Nephron progenitor cell (in vitro differentiated cells): ENCODE measurements around the gene ZNF281.

Source experiments
- DNase-seq: peaks from one replicate; pipeline ENCODE4 v3.0.0; 2021
- H3K27ac Mint-ChIP-seq: 2 replicates; pipeline ENCODE4 v1.8.0; 2021; ENCODE audit warnings: mild to moderate bottlenecking, moderate library complexity, mixed read lengths
- H3K27me3 Mint-ChIP-seq: 2 replicates; pipeline ENCODE4 v1.8.0; 2021; ENCODE audit warnings: mild to moderate bottlenecking, low read depth, mixed read lengths; ENCODE audit not compliant: poor library complexity
- H3K36me3 Mint-ChIP-seq: 2 replicates; pipeline ENCODE4 v1.8.0; 2021; ENCODE audit warnings: low read depth, mixed read lengths
- H3K4me1 Mint-ChIP-seq: 2 replicates; pipeline ENCODE4 v1.8.0; 2021; ENCODE audit warnings: mixed read lengths
- H3K4me3 Mint-ChIP-seq: 2 replicates; pipeline ENCODE4 v1.8.0; 2021; ENCODE audit warnings: mild to moderate bottlenecking, moderate library complexity, mixed read lengths
- H3K9me3 Mint-ChIP-seq: 2 replicates; pipeline ENCODE4 v1.8.0; 2021; ENCODE audit warnings: mild to moderate bottlenecking, moderate library complexity, mixed read lengths
- TF ChIP-seq, protein P1 (sequence below): fragments of 200-600 bp; sonication (generic); IDR thresholded peaks from 2 replicates; pipeline ENCODE4 v1.5.0; 2021; ENCODE audit warnings: antibody characterized with exemption

Gene ZNF281

DNA sequence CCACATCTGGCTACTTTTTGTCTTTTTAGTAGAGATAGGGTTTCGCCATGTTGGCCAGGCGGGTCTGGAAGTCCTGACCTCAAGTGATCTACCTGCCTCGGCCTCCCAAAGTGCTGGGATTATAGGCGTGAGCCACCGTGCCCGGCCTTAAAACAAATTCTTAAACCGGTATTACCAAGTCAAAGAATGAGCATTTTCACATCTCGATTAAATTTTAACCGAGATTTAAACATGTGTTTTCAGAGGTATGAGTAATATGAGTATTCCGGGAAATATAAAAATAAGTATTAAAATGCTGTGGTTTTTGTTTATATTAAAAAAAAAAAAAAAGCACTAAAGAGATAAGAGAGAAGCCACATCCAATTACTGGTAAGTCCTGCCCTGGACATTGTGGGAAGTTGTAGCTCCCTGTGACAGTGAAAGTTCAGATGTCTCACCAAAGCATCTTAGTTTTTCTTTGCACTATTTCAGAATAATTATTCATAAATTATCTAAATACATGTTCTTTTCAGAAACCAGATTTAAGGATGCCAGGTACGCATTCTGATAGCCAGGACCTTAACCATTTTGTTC lies 24.9 kb downstream of the ZNF281 start:
- H3K36me3 Mint-ChIP-seq = no peaks in the 10 kb centered on the region
- no peak overlapping the region for H3K4me3 Mint-ChIP-seq

DNA sequence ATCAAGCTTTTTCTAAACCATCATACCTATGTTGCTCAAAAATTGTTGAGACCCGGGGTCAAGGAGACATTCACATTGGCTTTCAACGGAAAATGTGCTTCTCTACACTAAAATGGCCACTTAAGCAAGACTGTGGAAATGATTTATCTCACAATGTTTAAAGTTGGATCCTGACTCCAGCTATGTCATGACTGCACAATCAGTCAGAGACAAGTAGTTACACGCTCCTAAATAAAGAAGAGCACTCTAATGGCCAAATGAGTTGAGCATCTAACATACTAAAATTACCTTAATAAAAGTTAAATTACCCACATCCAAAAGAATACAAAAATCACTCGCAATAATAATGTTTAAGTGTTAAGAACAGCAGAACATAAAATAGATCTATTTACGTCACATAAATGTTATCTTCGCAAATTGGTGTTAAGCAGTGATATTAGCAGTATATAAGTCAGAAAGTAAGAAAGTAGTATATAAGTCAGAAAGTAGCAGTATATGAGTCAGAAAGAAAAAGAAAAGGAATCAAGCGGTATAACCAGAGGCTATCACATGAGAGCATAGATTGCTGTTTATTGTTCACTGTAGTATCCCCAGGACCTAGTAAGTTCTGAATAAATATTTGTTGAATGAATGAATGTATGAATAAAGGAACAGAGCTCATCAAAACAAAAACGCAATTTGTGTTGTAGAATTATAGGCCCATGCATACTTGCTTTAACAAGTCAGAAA lies 28.4 kb downstream of the ZNF281 start:
- H3K27me3 Mint-ChIP-seq = no peaks in the 10 kb centered on the region
- H3K4me1 Mint-ChIP-seq = no peaks in the 10 kb centered on the region
- DNase-seq = no peak
- H3K9me3 Mint-ChIP-seq = no peaks in the 10 kb centered on the region
- no peaks in the 10 kb centered on the region for H3K36me3 Mint-ChIP-seq
- H3K4me3 Mint-ChIP-seq = no peak overlapping the region
- no peak overlapping the region for H3K27ac Mint-ChIP-seq
- TF ChIP-seq, protein P1, sequence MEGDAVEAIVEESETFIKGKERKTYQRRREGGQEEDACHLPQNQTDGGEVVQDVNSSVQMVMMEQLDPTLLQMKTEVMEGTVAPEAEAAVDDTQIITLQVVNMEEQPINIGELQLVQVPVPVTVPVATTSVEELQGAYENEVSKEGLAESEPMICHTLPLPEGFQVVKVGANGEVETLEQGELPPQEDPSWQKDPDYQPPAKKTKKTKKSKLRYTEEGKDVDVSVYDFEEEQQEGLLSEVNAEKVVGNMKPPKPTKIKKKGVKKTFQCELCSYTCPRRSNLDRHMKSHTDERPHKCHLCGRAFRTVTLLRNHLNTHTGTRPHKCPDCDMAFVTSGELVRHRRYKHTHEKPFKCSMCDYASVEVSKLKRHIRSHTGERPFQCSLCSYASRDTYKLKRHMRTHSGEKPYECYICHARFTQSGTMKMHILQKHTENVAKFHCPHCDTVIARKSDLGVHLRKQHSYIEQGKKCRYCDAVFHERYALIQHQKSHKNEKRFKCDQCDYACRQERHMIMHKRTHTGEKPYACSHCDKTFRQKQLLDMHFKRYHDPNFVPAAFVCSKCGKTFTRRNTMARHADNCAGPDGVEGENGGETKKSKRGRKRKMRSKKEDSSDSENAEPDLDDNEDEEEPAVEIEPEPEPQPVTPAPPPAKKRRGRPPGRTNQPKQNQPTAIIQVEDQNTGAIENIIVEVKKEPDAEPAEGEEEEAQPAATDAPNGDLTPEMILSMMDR = no peak

More for the DNA sequence above, 24.9 kb downstream of the ZNF281 start:
- H3K9me3 Mint-ChIP-seq = no peaks in the 10 kb centered on the region
- H3K27ac Mint-ChIP-seq = no peak overlapping the region
- H3K27me3 Mint-ChIP-seq = no peaks in the 10 kb centered on the region
- no peaks in the 10 kb centered on the region for H3K4me1 Mint-ChIP-seq
- DNase-seq = no peak
- TF ChIP-seq, protein P1 = no peak

DNA sequence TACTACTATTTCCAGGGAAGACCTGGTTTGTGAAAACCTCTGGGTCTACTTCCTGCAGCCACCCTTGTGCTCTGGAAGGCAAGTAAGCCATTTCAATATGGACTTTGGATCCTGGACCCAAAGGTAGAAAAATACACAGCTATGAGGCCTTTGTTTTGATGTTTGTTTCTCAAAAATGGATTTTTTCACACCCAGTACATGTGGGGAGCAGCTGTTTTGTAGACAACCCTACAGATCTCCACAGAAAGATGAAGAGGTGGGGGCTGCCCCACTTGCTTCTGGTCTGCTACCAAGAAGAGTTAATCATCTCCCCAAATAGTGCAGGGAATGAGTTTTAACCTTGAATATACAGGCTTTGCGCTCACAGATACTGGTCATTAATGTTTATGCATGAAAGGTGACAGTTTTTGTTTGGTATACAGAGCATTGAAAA lies 29.2 kb downstream of the ZNF281 start:
- Mint-ChIP-seq H3K4me1 (no peaks in the 10 kb centered on the region), H3K27ac (no peak overlapping the region), H3K9me3 (peaks cover 3% of the 10 kb centered on the region), H3K4me3 (no peak overlapping the region), H3K36me3 (no peaks in the 10 kb centered on the region), H3K27me3 (no peaks in the 10 kb centered on the region)
- no peak for DNase-seq
- TF ChIP-seq, protein P1 = no peak

DNA sequence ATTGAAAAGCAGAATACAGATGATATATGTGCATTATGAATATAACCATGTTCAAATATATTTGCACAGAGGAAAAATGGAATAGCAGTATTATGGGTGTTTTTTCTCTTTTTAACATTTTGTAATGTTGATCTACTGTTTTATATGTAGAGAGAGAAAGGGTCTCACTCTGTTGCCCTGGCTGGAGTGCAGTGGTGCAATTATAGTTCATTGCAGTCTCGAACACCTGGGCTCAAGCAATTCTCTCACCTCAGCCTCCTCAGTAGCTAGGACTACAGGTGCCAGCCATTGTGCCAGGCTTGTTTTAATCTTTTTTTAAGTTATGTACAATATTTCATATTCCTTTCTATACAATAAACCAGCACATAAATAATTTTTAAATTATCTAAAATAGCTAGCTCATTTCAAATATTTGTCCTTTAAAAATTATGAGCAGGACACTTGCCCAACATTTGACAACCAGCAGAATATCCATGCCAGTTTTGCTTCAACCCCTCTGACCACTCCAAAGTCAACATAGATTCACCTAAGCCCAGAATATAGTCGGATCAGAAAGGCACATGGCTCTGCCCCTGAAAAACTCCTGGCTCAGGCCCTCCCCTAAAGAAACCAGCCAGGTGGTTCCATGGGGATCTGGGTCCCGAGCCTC lies 29.8 kb downstream of the ZNF281 start:
- TF ChIP-seq, protein P1 = no peak
- no peaks in the 10 kb centered on the region for H3K36me3 Mint-ChIP-seq
- DNase-seq = no peak
- H3K9me3 Mint-ChIP-seq = peaks cover 3% of the 10 kb centered on the region
- no peaks in the 10 kb centered on the region for H3K4me1 Mint-ChIP-seq
- H3K27ac Mint-ChIP-seq = no peak overlapping the region
- no peaks in the 10 kb centered on the region for H3K27me3 Mint-ChIP-seq
- H3K4me3 Mint-ChIP-seq = no peak overlapping the region

DNA sequence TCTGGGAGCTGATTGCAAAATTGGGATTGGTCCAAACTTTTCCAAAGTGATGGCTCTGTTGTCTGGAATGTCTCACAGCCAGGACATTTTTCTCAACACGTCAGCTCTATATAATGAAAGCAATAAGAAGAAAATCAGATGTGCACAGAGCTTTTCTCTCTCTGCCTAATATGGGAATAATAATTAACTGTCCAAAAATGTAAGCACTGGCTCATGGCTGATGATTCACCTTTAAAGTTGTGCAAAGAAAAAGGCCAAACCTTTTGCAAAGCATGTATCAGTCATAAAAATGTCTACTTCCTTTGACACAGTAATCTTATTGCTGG lies 30.4 kb downstream of the ZNF281 start:
- no peaks in the 10 kb centered on the region for H3K36me3 Mint-ChIP-seq
- no peaks in the 10 kb centered on the region for H3K4me1 Mint-ChIP-seq
- H3K27ac Mint-ChIP-seq = no peak overlapping the region
- H3K9me3 Mint-ChIP-seq = peaks cover 3% of the 10 kb centered on the region
- H3K4me3 Mint-ChIP-seq = no peak overlapping the region
- no peak for DNase-seq
- TF ChIP-seq, protein P1 = no peak
- H3K27me3 Mint-ChIP-seq = no peaks in the 10 kb centered on the region
